ENCODE results near the gene SFMBT2. TPM values are rescaled to one million over a fixed set of nuclear protein-coding genes. Genes with fewer than 3 reads are reported as not detected.

The SFMBT2 gene
- total and polyA plus RNA-seq, 4 donors = 2.9 to 11.0 (median 6.5) TPM

- Histone ChIP-seq H3K27me3 (ENCODE audit: control insufficient read depth in 3 of 3, insufficient read depth in 3 of 3, low read length in 2 of 3) (peaks cover 0 to 17% (median 13%) of the 10 kb centered on the region in 3 donors), H3K9me3 (ENCODE audit: control insufficient read depth in 4 of 4, insufficient read depth in 3 of 4, low read length in 3 of 4) (no peaks in the 10 kb centered on the region), H3K4me3 (no peak overlapping the region), H3K27ac (ENCODE audit: low read depth in 1 of 2, low read length in 1 of 2) (no peak overlapping the region), H3K4me1 (ENCODE audit: control insufficient read depth in 5 of 5, insufficient read depth in 5 of 5, low read length in 5 of 5) (no peaks in the 10 kb centered on the region), H3K9ac (ENCODE audit: insufficient read depth in 1 of 2, low read length in 2 of 2) (no peak overlapping the region), H3K36me3 (ENCODE audit: control insufficient read depth in 4 of 4, insufficient read depth in 4 of 4, low read length in 4 of 4) (no peaks in the 10 kb centered on the region)
- ATAC-seq (ENCODE audit: insufficient read depth, low FRiP score) (no peak), DNase-seq (no peak)
- TF ChIP-seq, protein P1, sequence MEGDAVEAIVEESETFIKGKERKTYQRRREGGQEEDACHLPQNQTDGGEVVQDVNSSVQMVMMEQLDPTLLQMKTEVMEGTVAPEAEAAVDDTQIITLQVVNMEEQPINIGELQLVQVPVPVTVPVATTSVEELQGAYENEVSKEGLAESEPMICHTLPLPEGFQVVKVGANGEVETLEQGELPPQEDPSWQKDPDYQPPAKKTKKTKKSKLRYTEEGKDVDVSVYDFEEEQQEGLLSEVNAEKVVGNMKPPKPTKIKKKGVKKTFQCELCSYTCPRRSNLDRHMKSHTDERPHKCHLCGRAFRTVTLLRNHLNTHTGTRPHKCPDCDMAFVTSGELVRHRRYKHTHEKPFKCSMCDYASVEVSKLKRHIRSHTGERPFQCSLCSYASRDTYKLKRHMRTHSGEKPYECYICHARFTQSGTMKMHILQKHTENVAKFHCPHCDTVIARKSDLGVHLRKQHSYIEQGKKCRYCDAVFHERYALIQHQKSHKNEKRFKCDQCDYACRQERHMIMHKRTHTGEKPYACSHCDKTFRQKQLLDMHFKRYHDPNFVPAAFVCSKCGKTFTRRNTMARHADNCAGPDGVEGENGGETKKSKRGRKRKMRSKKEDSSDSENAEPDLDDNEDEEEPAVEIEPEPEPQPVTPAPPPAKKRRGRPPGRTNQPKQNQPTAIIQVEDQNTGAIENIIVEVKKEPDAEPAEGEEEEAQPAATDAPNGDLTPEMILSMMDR (IDR thresholded peaks at IDR 0.05; ENCODE audit: control extremely low read depth, extremely low read depth) = no peak
- WGBS, 2 donors = 43 to 53% methylated on average over 6 of the region's 6 CpGs
Measured at GRCh38 chr10:7123774-7124173, 287.1 kb downstream of the SFMBT2 start.

DNA sequence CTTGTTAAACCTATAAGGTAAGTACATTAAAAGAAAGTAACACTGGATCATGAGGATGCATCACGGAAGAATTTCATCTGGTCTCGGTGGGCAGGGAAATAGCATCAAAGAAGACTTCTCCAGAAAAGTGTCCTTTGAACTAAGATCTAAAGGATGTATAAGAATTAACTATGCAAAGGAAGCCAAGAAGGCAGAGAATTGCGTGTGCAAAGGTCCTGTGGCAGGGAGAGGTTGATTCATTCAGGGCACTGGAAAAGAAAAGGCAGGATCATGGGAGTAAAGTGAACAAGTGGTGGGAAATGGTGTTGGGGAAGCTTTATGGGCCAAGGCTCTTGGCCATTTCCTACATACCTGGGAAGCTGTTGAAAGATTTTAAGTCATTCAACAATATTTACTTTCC is 288.3 kb downstream of the SFMBT2 start:
- no peak for ATAC-seq (ENCODE audit: insufficient read depth, low FRiP score)
- no peak for DNase-seq
- Histone ChIP-seq H3K27ac (ENCODE audit: low read depth in 1 of 2, low read length in 1 of 2) (no peak overlapping the region), H3K9ac (ENCODE audit: insufficient read depth in 1 of 2, low read length in 2 of 2) (no peak overlapping the region), H3K4me3 (no peak overlapping the region), H3K36me3 (ENCODE audit: control insufficient read depth in 4 of 4, insufficient read depth in 4 of 4, low read length in 4 of 4) (no peaks in the 10 kb centered on the region), H3K4me1 (ENCODE audit: control insufficient read depth in 5 of 5, insufficient read depth in 5 of 5, low read length in 5 of 5) (no peaks in the 10 kb centered on the region), H3K9me3 (ENCODE audit: control insufficient read depth in 4 of 4, insufficient read depth in 3 of 4, low read length in 3 of 4) (no peaks in the 10 kb centered on the region), H3K27me3 (ENCODE audit: control insufficient read depth in 3 of 3, insufficient read depth in 3 of 3, low read length in 2 of 3) (peaks cover 0 to 17% (median 17%) of the 10 kb centered on the region in 3 donors)
- TF ChIP-seq, protein P1 (IDR thresholded peaks at IDR 0.05; ENCODE audit: control extremely low read depth, extremely low read depth) = no peak
- WGBS, 2 donors = 77 to 97% methylated on average over 3 of the region's 3 CpGs

DNA sequence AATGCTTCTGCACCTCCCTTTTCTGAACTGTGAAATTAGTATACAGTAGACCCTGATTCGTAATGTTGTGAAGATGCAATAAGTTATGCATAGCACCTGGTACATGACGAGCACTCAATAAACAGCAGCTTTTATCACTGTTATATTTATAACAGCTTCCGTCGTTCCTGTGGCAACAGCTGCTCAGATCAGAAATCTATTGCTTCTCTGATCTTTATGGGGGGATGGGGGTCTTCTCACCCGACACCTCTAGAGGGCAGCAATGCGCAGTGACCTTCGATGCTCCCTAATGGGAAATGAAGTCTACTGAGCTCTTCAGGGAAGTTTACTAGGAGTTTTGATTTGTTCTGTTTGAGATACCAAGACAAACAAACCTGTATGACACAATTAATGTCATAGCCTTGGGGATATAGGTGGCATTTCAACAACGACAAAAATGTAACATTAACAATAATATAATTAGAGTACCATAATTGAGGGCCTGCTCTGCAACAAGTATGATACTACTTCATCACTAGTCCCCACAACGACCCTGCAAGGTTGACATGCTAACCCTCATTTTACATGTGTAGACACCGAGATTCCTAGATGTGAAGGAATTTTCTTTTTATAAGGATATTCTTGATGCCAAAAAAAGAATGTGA is 289.6 kb downstream of the SFMBT2 start:
- peak; percentile 72 to 78 (median 73) for DNase-seq
- TF ChIP-seq, protein P1 (IDR thresholded peaks at IDR 0.05; ENCODE audit: control extremely low read depth, extremely low read depth) = peak; percentile 43
- WGBS, 2 donors = 22 to 25% methylated on average over 10 of the region's 10 CpGs

More for the DNA sequence above, 289.6 kb downstream of the SFMBT2 start:
- no peak overlapping the region for H3K27ac ChIP-seq (ENCODE audit: low read depth in 1 of 2, low read length in 1 of 2)
- H3K36me3 ChIP-seq (ENCODE audit: control insufficient read depth in 4 of 4, insufficient read depth in 4 of 4, low read length in 4 of 4) = no peaks in the 10 kb centered on the region
- H3K9me3 ChIP-seq (ENCODE audit: control insufficient read depth in 4 of 4, insufficient read depth in 3 of 4, low read length in 3 of 4) = no peaks in the 10 kb centered on the region
- no peak overlapping the region for H3K9ac ChIP-seq (ENCODE audit: insufficient read depth in 1 of 2, low read length in 2 of 2)
- no peak for ATAC-seq (ENCODE audit: insufficient read depth, low FRiP score)
- H3K27me3 ChIP-seq (ENCODE audit: control insufficient read depth in 3 of 3, insufficient read depth in 3 of 3, low read length in 2 of 3) = peaks cover 0 to 20% (median 15%) of the 10 kb centered on the region in 3 donors
- H3K4me1 ChIP-seq (ENCODE audit: control insufficient read depth in 5 of 5, insufficient read depth in 5 of 5, low read length in 5 of 5) = no peaks in the 10 kb centered on the region
- no peak overlapping the region for H3K4me3 ChIP-seq

All from lung (tissue), 12 donors.